Psoas muscle (tissue), 8 donors: ENCODE data around the gene PTPRR. TPM values are rescaled to one million over a fixed set of nuclear protein-coding genes. Genes with fewer than 3 reads are reported as not detected.

ENCODE experiments used
- ATAC-seq, 4 donors: fragments of 200-7000 bp; cut with Tn5 transposase; one replicate each; pipeline ENCODE4 v1.9.1; 2020; ENCODE audit warnings: moderate library complexity in 3 of 4, mild to moderate bottlenecking in 2 of 4
- DNase-seq, 2 donors: peaks; one replicate each; pipeline ENCODE4 v3.0.0-alpha.2; 2020
- H3K27ac ChIP-seq: fragments of 200-600 bp; one replicate; pipeline ENCODE4 v1.8.0; 2022
- H3K27me3 ChIP-seq, 3 donors: fragments of 200-600 bp in 1 of 3; one replicate each; pipeline versions ENCODE4 v1.6.1 to v1.8.0; 2013 to 2022; ENCODE audit warnings: low read length in 2 of 3, mild to moderate bottlenecking in 2 of 3, moderate library complexity in 1 of 3; ENCODE audit not compliant: insufficient read depth in 3 of 3
- H3K36me3 ChIP-seq, 2 donors: fragments of 200-600 bp in 1 of 2; one replicate each; pipeline versions ENCODE4 v1.6.1 to v1.8.0; 2013 to 2022; ENCODE audit warnings: low read depth in 1 of 2, mild to moderate bottlenecking in 1 of 2, moderate library complexity in 1 of 2; ENCODE audit not compliant: insufficient read depth in 1 of 2
- H3K4me1 ChIP-seq: fragments of 200-600 bp; one replicate; pipeline ENCODE4 v1.8.0; 2022
- H3K4me3 ChIP-seq: fragments of 200-600 bp; one replicate; pipeline ENCODE4 v1.8.0; 2022; ENCODE audit warnings: mild to moderate bottlenecking
- H3K9me3 ChIP-seq: fragments of 200-600 bp; one replicate; pipeline ENCODE4 v1.8.0; 2022
- CTCF ChIP-seq: fragments of 200-600 bp; IDR thresholded peaks from one replicate; pipeline ENCODE4 v1.8.0; 2022; ENCODE audit warnings: antibody characterized with exemption
- WGBS, 3 donors: extraction: QIAGEN DNeasy Blood & Tissue Kit; methylation state at CpG; one replicate each; pipeline versions ENCODE4 v1.1.6 to v1.1.7; 2013; 5-methylcytosine and 5-hydroxymethylcytosine counted together
- intact Hi-C, 2 donors: fragments of 100-400 bp; cut with DNase I; formaldehyde crosslinking; loops; one replicate each; pipeline versions ENCODE4 v1.11.0 to v1.14.2; 2022
- polyA plus RNA-seq, 3 donors: library from polyadenylated mRNA; stranded (reverse); fragments of 200-250 nt; gene quantifications; one replicate each; pipeline ENCODE4 v1.2.3, GENCODE V29; 2013
- total RNA-seq, 4 donors: library from RNA; stranded (reverse); fragmentation: NEBNext Ultra II Directional in 2 of 4; extraction: Animal tissue kit (Norgen Biotek cat#: 25700) in 2 of 4; gene quantifications; one replicate each; pipeline versions ENCODE4 v1.2.1 to v1.2.4, GENCODE V29; 2021 to 2023
- donor health status: healthy with polysubstance abuse.
- donor health status: DM: no; HTN: no; CAD: no; lungs with moderate emphysema.
- donor health status: Bipolar disorder and iron deficiency.
- donor health status: healthy.
- donor health status: DM: yes; HTN: yes; CAD: no.
- donor health status: DM: no; HTN: no; CAD: no.
- donor health status: DM: no; HTN: no; CAD: no.
- donor health status: DM: yes; HTN: yes; CAD: no.

The PTPRR gene
- total and polyA plus RNA-seq, 7 donors = 0.08 to 0.35 (median 0.24) TPM

- ATAC-seq = no peak
- no peaks in the 10 kb centered on the region for H3K27me3 ChIP-seq
- no peak overlapping the region for H3K27ac ChIP-seq
- no peak overlapping the region for H3K4me3 ChIP-seq
- H3K4me1 ChIP-seq = no peaks in the 10 kb centered on the region
- DNase-seq = no peak
- WGBS, 3 donors = 83 to 88% (median 86%) methylated on average over 2 of the region's 2 CpGs
- H3K9me3 ChIP-seq = no peaks in the 10 kb centered on the region
- intact Hi-C loops = no loop called here
- H3K36me3 ChIP-seq = no peaks in the 10 kb centered on the region
- TF ChIP-seq CTCF = no peak
Observed at GRCh38 chr12:70798016-70798783, 122.3 kb downstream of the PTPRR start.

GRCh38 chr12:70796989-70797388 is 123.5 kb downstream of the PTPRR start:
- H3K9me3 ChIP-seq = no peaks in the 10 kb centered on the region
- no peak overlapping the region for H3K4me3 ChIP-seq
- TF ChIP-seq CTCF = no peak
- H3K27me3 ChIP-seq = no peaks in the 10 kb centered on the region
- no peaks in the 10 kb centered on the region for H3K4me1 ChIP-seq
- WGBS, 3 donors = 92 to 95% (median 95%) methylated on average over 2 of the region's 2 CpGs
- ATAC-seq (no peak), DNase-seq (no peak)
- no peak overlapping the region for H3K27ac ChIP-seq
- intact Hi-C loops = no loop called here
- no peaks in the 10 kb centered on the region for H3K36me3 ChIP-seq

- 87 to 92% (median 92%) methylated on average over 4 of the region's 4 CpGs for WGBS, 3 donors
- Histone ChIP-seq H3K4me3 (no peak overlapping the region), H3K4me1 (no peaks in the 10 kb centered on the region), H3K9me3 (no peaks in the 10 kb centered on the region), H3K27ac (no peak overlapping the region), H3K36me3 (no peaks in the 10 kb centered on the region), H3K27me3 (no peaks in the 10 kb centered on the region)
- intact Hi-C loops = no loop called here
- TF ChIP-seq CTCF = no peak
- DNase-seq (no peak), ATAC-seq (no peak)
Observed at GRCh38 chr12:70795608-70796007, 124.9 kb downstream of the PTPRR start.

- no peaks in the 10 kb centered on the region for H3K27me3 ChIP-seq
- DNase-seq (no peak), ATAC-seq (no peak)
- no peak for TF ChIP-seq CTCF
- H3K27ac ChIP-seq = no peak overlapping the region
- no peaks in the 10 kb centered on the region for H3K9me3 ChIP-seq
- H3K4me1 ChIP-seq = no peaks in the 10 kb centered on the region
- H3K36me3 ChIP-seq = no peaks in the 10 kb centered on the region
- intact Hi-C loops = no loop called here
- H3K4me3 ChIP-seq = no peak overlapping the region
Observed at GRCh38 chr12:70794131-70794530, 126.4 kb downstream of the PTPRR start.

GRCh38 chr12:70788774-70789173 is 131.8 kb downstream of the PTPRR start:
- H3K27ac ChIP-seq = no peak overlapping the region
- no peak overlapping the region for H3K4me3 ChIP-seq
- TF ChIP-seq CTCF = no peak
- H3K27me3 ChIP-seq = peaks cover 0 to 2% (median 0%) of the 10 kb centered on the region in 3 donors
- ATAC-seq (no peak), DNase-seq (no peak)
- no peaks in the 10 kb centered on the region for H3K4me1 ChIP-seq
- WGBS, 3 donors = 50 to 56% (median 51%) methylated on average over 5 of the region's 5 CpGs
- H3K36me3 ChIP-seq = no peaks in the 10 kb centered on the region
- no peaks in the 10 kb centered on the region for H3K9me3 ChIP-seq
- intact Hi-C loops = no loop called here
